GM18520 (cell line): ENCODE data around the gene USP49.
A peak's percentile ranks its signal among the peaks of the same experiment; 100 is the strongest.

Experiments used
- ATAC-seq: cut with Tn5 transposase; IDR thresholded peaks from one replicate; pipeline ENCODE4 v1.9.1; 2021; ENCODE audit not compliant: unreplicated experiment

The USP49 gene

GRCh38 chr6:41931792-41932191, 36.6 kb upstream of the USP49 start:
- no peak for ATAC-seq

GRCh38 chr6:41929924-41930323, 34.7 kb upstream of the USP49 start:
- no peak for ATAC-seq

- no peak for ATAC-seq
Measured at GRCh38 chr6:41927253-41927652, 32.1 kb upstream of the USP49 start.

GRCh38 chr6:41922154-41922553, 27.0 kb upstream of the USP49 start:
- ATAC-seq, result no peak

- ATAC-seq, result no peak
Measured at GRCh38 chr6:41921712-41921998, 26.5 kb upstream of the USP49 start.

- peak; percentile 84 for ATAC-seq
Measured at GRCh38 chr6:41920921-41921711, 25.9 kb upstream of the USP49 start, which contains the start of the genes BYSL and MED20. BYSL (plus strand) TSS chr6:41921499; CDS start chr6:41921563, 64 bp downstream. MED20 (minus strand) TSS chr6:41921139; CDS start chr6:41921018, 121 bp downstream.

GRCh38 chr6:41917528-41917927, 22.4 kb upstream of the USP49 start:
- ATAC-seq, result no peak

- no peak for ATAC-seq
Measured at GRCh38 chr6:41914869-41915530, 19.8 kb upstream of the USP49 start.

GRCh38 chr6:41914343-41914742, 19.2 kb upstream of the USP49 start:
- ATAC-seq, result no peak

- ATAC-seq, result no peak
Measured at GRCh38 chr6:41909727-41910126, 14.6 kb upstream of the USP49 start.

GRCh38 chr6:41901882-41902519, 6.8 kb upstream of the USP49 start:
- no peak for ATAC-seq

- no peak for ATAC-seq
Measured at GRCh38 chr6:41900861-41901260, 5.7 kb upstream of the USP49 start.

- ATAC-seq, result no peak
Measured at GRCh38 chr6:41896281-41896680, 1.1 kb upstream of the USP49 start.

- no peak for ATAC-seq
Measured at GRCh38 chr6:41894366-41895299, 542 bp downstream of the USP49 start.

GRCh38 chr6:41892921-41893564, 2.1 kb downstream of the USP49 start:
- no peak for ATAC-seq

- no peak for ATAC-seq
Measured at GRCh38 chr6:41887331-41887751, 7.8 kb downstream of the USP49 start.

GRCh38 chr6:41885930-41886329, 9.2 kb downstream of the USP49 start:
- no peak for ATAC-seq

GRCh38 chr6:41884957-41885356, 10.2 kb downstream of the USP49 start:
- no peak for ATAC-seq

- no peak for ATAC-seq
Measured at GRCh38 chr6:41881506-41881905, 13.7 kb downstream of the USP49 start.

- ATAC-seq, result no peak
Measured at GRCh38 chr6:41878961-41879405, 16.2 kb downstream of the USP49 start.
